ENCODE results near the gene EYA4. TPM values are rescaled to one million over a fixed set of nuclear protein-coding genes. Genes with fewer than 3 reads are reported as not detected.

EYA4 gene
- total RNA-seq, 1 experiment from 2014 or later, result not detected

DNA sequence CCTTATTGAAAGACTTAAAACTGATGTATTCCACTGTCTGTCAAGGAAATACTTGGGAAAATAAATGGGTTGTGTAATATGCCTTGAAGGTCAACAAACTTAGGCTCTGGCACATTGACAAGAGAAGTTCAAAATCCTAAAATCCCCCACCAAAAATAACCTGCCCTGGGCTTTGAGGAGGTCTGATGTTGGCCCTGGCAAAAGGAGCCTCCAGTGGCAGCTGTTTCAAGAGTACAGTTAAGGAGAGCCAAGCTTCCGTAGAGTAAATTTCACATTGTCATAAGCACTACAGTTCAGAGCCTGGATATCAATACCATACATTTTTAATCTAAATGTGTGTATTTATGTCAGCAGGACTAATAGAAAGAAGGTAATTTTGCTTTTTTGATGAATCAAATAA is 282.7 kb downstream of the EYA4 start:
- CTCF ChIA-PET, result no interaction called here
- no TSS peak for BruUV-seq (replicated peaks)

GRCh38 chr6:133526436-133526835 is 285.3 kb downstream of the EYA4 start:
- Histone ChIP-seq H3K9me3 (no peaks in the 10 kb centered on the region), H3K27me3 (replicated peaks; ENCODE audit: control insufficient read depth, insufficient read depth, low read length) (no peaks in the 10 kb centered on the region; the same call in 1 of the 2 replicates), H3K36me3 (ENCODE audit: control insufficient read depth, insufficient read depth, low read length) (no peaks in the 10 kb centered on the region), H3K4me1 (no peaks in the 10 kb centered on the region), H3K4me3 (ENCODE audit: low read depth, low read length) (no peak overlapping the region)
- Mint-ChIP-seq H3K27me3 (ENCODE audit: insufficient read depth, unreplicated experiment) (peaks cover 9% of the 10 kb centered on the region), H3K9me3 (ENCODE audit: unreplicated experiment) (no peaks in the 10 kb centered on the region), H3K4me1 (ENCODE audit: low read depth, unreplicated experiment) (no peaks in the 10 kb centered on the region), H3K4me3 (ENCODE audit: unreplicated experiment) (no peak overlapping the region), H3K27ac (ENCODE audit: unreplicated experiment) (no peak overlapping the region), H3K36me3 (ENCODE audit: insufficient read depth, unreplicated experiment) (no peaks in the 10 kb centered on the region)
- intact Hi-C loops (cut with micrococcal nuclease; ENCODE audit: unreplicated experiment), result no loop called here
- CTCF ChIA-PET, result no interaction called here
- BruUV-seq (replicated peaks), result no TSS peak
- POLR2A ChIA-PET, result no interaction called here
- TF ChIP-seq, protein P1, sequence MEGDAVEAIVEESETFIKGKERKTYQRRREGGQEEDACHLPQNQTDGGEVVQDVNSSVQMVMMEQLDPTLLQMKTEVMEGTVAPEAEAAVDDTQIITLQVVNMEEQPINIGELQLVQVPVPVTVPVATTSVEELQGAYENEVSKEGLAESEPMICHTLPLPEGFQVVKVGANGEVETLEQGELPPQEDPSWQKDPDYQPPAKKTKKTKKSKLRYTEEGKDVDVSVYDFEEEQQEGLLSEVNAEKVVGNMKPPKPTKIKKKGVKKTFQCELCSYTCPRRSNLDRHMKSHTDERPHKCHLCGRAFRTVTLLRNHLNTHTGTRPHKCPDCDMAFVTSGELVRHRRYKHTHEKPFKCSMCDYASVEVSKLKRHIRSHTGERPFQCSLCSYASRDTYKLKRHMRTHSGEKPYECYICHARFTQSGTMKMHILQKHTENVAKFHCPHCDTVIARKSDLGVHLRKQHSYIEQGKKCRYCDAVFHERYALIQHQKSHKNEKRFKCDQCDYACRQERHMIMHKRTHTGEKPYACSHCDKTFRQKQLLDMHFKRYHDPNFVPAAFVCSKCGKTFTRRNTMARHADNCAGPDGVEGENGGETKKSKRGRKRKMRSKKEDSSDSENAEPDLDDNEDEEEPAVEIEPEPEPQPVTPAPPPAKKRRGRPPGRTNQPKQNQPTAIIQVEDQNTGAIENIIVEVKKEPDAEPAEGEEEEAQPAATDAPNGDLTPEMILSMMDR (IDR thresholded peaks at IDR 0.05; ENCODE audit: insufficient read depth in 1 of 2, low read depth in 1 of 2, low read length in 1 of 2, severe bottlenecking in 1 of 2, unreplicated experiment in 1 of 2), result no peak
- no peak for DNase-seq

More for the DNA sequence above, 282.7 kb downstream of the EYA4 start:
- H3K4me1 ChIP-seq, result no peaks in the 10 kb centered on the region
- POLR2A ChIA-PET, result no interaction called here
- intact Hi-C loops (cut with micrococcal nuclease; ENCODE audit: unreplicated experiment), result no loop called here
- no peaks in the 10 kb centered on the region for H3K9me3 ChIP-seq
- Mint-ChIP-seq H3K27me3 (ENCODE audit: insufficient read depth, unreplicated experiment) (peaks cover 9% of the 10 kb centered on the region), H3K9me3 (ENCODE audit: unreplicated experiment) (no peaks in the 10 kb centered on the region), H3K4me1 (ENCODE audit: low read depth, unreplicated experiment) (no peaks in the 10 kb centered on the region), H3K27ac (ENCODE audit: unreplicated experiment) (no peak overlapping the region), H3K36me3 (ENCODE audit: insufficient read depth, unreplicated experiment) (no peaks in the 10 kb centered on the region), H3K4me3 (ENCODE audit: unreplicated experiment) (no peak overlapping the region)
- H3K27me3 ChIP-seq (replicated peaks; ENCODE audit: control insufficient read depth, insufficient read depth, low read length), result no peaks in the 10 kb centered on the region; the same call in 1 of the 2 replicates
- DNase-seq, result no peak
- H3K4me3 ChIP-seq (ENCODE audit: low read depth, low read length), result no peak overlapping the region
- H3K36me3 ChIP-seq (ENCODE audit: control insufficient read depth, insufficient read depth, low read length), result no peaks in the 10 kb centered on the region
- TF ChIP-seq, protein P1 (IDR thresholded peaks at IDR 0.05; ENCODE audit: insufficient read depth in 1 of 2, low read depth in 1 of 2, low read length in 1 of 2, severe bottlenecking in 1 of 2, unreplicated experiment in 1 of 2), result no peak

GRCh38 chr6:133528566-133528965 is 287.4 kb downstream of the EYA4 start:
- intact Hi-C loops (cut with micrococcal nuclease; ENCODE audit: unreplicated experiment), result no loop called here
- POLR2A ChIA-PET, result no interaction called here
- CTCF ChIA-PET, result no interaction called here
- Mint-ChIP-seq H3K9me3 (ENCODE audit: unreplicated experiment) (no peaks in the 10 kb centered on the region), H3K36me3 (ENCODE audit: insufficient read depth, unreplicated experiment) (no peaks in the 10 kb centered on the region), H3K27me3 (ENCODE audit: insufficient read depth, unreplicated experiment) (peaks cover 19% of the 10 kb centered on the region), H3K4me1 (ENCODE audit: low read depth, unreplicated experiment) (no peaks in the 10 kb centered on the region), H3K4me3 (ENCODE audit: unreplicated experiment) (no peak overlapping the region), H3K27ac (ENCODE audit: unreplicated experiment) (no peak overlapping the region)
- no peaks in the 10 kb centered on the region for H3K4me1 ChIP-seq
- H3K36me3 ChIP-seq (ENCODE audit: control insufficient read depth, insufficient read depth, low read length), result no peaks in the 10 kb centered on the region
- no peak overlapping the region for H3K4me3 ChIP-seq (ENCODE audit: low read depth, low read length)
- BruUV-seq (replicated peaks), result no TSS peak
- no peaks in the 10 kb centered on the region; the same call in 1 of the 2 replicates for H3K27me3 ChIP-seq (replicated peaks; ENCODE audit: control insufficient read depth, insufficient read depth, low read length)
- TF ChIP-seq, protein P1 (IDR thresholded peaks at IDR 0.05; ENCODE audit: insufficient read depth in 1 of 2, low read depth in 1 of 2, low read length in 1 of 2, severe bottlenecking in 1 of 2, unreplicated experiment in 1 of 2), result no peak
- DNase-seq, result no peak
- H3K9me3 ChIP-seq, result no peaks in the 10 kb centered on the region
